ENCODE results near the gene TBC1D32.
"Not testable (repeated sequence)": the region's sequence is repeated elsewhere in the genome, so short reads cannot be mapped to it uniquely, and the experiment has no call there.

The TBC1D32 gene

GRCh38 chr6:121134922-121135321, 199.4 kb downstream of the TBC1D32 start:
- DNase-seq (ENCODE audit: low read depth) = no peak

GRCh38 chr6:121124600-121124999, 209.7 kb downstream of the TBC1D32 start:
- DNase-seq (ENCODE audit: low read depth) = no peak

GRCh38 chr6:121112356-121112755, 221.9 kb downstream of the TBC1D32 start:
- DNase-seq (ENCODE audit: low read depth) = no peak

- no peak for DNase-seq (ENCODE audit: low read depth)
Measured at GRCh38 chr6:121110733-121111132, 223.5 kb downstream of the TBC1D32 start.

- no peak for DNase-seq (ENCODE audit: low read depth)
Measured at GRCh38 chr6:121106962-121107361, 227.3 kb downstream of the TBC1D32 start.

- no peak for DNase-seq (ENCODE audit: low read depth)
Measured at GRCh38 chr6:121105461-121105860, 228.8 kb downstream of the TBC1D32 start.

GRCh38 chr6:121093928-121094327, 240.4 kb downstream of the TBC1D32 start:
- DNase-seq (ENCODE audit: low read depth) = no peak

- no peak for DNase-seq (ENCODE audit: low read depth)
Measured at GRCh38 chr6:121090492-121090891, 243.8 kb downstream of the TBC1D32 start.

GRCh38 chr6:121086876-121087275, 247.4 kb downstream of the TBC1D32 start:
- no peak for DNase-seq (ENCODE audit: low read depth)

- DNase-seq (ENCODE audit: low read depth) = no peak
Measured at GRCh38 chr6:121076119-121076518, 258.2 kb downstream of the TBC1D32 start.

GRCh38 chr6:121068749-121069148, 265.5 kb downstream of the TBC1D32 start:
- not testable (repeated sequence) for DNase-seq (ENCODE audit: low read depth)

- no peak for DNase-seq (ENCODE audit: low read depth)
Measured at GRCh38 chr6:121067381-121067780, 266.9 kb downstream of the TBC1D32 start.

GRCh38 chr6:121064345-121064744, 269.9 kb downstream of the TBC1D32 start:
- DNase-seq (ENCODE audit: low read depth) = no peak

- DNase-seq (ENCODE audit: low read depth) = no peak
Measured at GRCh38 chr6:121055572-121056163, 278.6 kb downstream of the TBC1D32 start.

- not testable (repeated sequence) for DNase-seq (ENCODE audit: low read depth)
Measured at GRCh38 chr6:121048593-121048992, 285.7 kb downstream of the TBC1D32 start.

GRCh38 chr6:121044905-121045304, 289.4 kb downstream of the TBC1D32 start:
- DNase-seq (ENCODE audit: low read depth) = not testable (repeated sequence)

- DNase-seq (ENCODE audit: low read depth) = not testable (repeated sequence)
Measured at GRCh38 chr6:121043706-121044105, 290.6 kb downstream of the TBC1D32 start.

GRCh38 chr6:121043211-121043610, 291.1 kb downstream of the TBC1D32 start:
- not testable (repeated sequence) for DNase-seq (ENCODE audit: low read depth)

GRCh38 chr6:121042766-121043165, 291.5 kb downstream of the TBC1D32 start:
- DNase-seq (ENCODE audit: low read depth) = no peak

- DNase-seq (ENCODE audit: low read depth) = no peak
Measured at GRCh38 chr6:121040831-121041230, 293.4 kb downstream of the TBC1D32 start.

GRCh38 chr6:121033091-121033490, 301.2 kb downstream of the TBC1D32 start:
- no peak for DNase-seq (ENCODE audit: low read depth)

- DNase-seq (ENCODE audit: low read depth) = no peak
Measured at GRCh38 chr6:121032268-121033006, 301.8 kb downstream of the TBC1D32 start.
